AG04449 (cell line): ENCODE data around the gene RPSA.

Experiments used
- CTCF ChIA-PET: fragments of 350-600 bp; formaldehyde crosslinking; extraction: SDS; loops from one replicate; lab custom pipeline; 2021; ENCODE audit warnings: antibody characterized with exemption; lab: Yijun Ruan, JAX
- POLR2A ChIA-PET: fragments of 400-600, 350-600 bp; formaldehyde crosslinking; extraction: SDS; loops from one replicate; lab custom pipeline; 2020; ENCODE audit warnings: antibody characterized with exemption, inconsistent platforms; lab: Yijun Ruan, JAX
- DNase-seq: peaks from one replicate; pipeline ENCODE4 v3.0.0-alpha.2; 2010; ENCODE audit warnings: low read depth, low spot score
- H3K4me3 ChIP-seq: 2 replicates; pipeline ENCODE4 v1.5.1; 2011; ENCODE audit warnings: low read depth, mild to moderate bottlenecking, control low read depth, low read length
- CTCF ChIP-seq: IDR thresholded peaks from one replicate; pipeline ENCODE4 v1.5.1; 2011; ENCODE audit warnings: mild to moderate bottlenecking, moderate library complexity, low read length, control low read depth, inconsistent platforms; ENCODE audit not compliant: insufficient read depth; ENCODE audit errors: missing control alignments

RPSA gene

DNA sequence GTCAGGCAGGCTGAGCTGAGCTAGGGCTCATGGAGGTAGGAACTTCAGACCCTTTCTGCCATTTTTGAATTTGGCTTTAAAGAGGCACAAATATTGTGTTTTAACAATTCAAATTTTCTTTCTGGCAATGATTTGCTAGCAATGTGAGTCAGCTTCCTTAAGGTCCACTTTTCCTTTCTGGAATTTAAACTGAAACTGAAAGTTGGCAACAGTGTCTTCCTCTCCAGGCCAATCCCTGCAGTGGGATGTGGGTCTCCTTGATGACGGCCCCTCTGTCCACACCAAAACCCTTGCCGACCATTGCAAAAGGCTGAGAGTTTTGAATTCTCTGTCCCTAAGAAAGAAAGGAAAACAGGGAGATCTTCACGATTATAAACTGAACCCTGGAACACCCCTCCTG lies 27.1 kb downstream of the RPSA start:
- DNase-seq = peak; percentile 9
- ChIA-PET POLR2A (no interaction called here), CTCF (interaction anchor here (1.2 to 3.0 kb wide), 2 partner anchors 12 to 14 kb away, joined by 3 to 11 read pairs; no protein-coding TSS in a partner anchor)
- H3K4me3 ChIP-seq = no peak overlapping the region
- TF ChIP-seq CTCF = no peak

GRCh38 chr3:39434574-39434973 lies 28.1 kb downstream of the RPSA start:
- no peak for TF ChIP-seq CTCF
- ChIA-PET POLR2A (no interaction called here), CTCF (interaction anchor here (1.5 to 3.0 kb wide), 2 partner anchors 12 to 13 kb away, joined by 7 to 11 read pairs; no protein-coding TSS in a partner anchor)
- no peak overlapping the region for H3K4me3 ChIP-seq
- no peak for DNase-seq

DNA sequence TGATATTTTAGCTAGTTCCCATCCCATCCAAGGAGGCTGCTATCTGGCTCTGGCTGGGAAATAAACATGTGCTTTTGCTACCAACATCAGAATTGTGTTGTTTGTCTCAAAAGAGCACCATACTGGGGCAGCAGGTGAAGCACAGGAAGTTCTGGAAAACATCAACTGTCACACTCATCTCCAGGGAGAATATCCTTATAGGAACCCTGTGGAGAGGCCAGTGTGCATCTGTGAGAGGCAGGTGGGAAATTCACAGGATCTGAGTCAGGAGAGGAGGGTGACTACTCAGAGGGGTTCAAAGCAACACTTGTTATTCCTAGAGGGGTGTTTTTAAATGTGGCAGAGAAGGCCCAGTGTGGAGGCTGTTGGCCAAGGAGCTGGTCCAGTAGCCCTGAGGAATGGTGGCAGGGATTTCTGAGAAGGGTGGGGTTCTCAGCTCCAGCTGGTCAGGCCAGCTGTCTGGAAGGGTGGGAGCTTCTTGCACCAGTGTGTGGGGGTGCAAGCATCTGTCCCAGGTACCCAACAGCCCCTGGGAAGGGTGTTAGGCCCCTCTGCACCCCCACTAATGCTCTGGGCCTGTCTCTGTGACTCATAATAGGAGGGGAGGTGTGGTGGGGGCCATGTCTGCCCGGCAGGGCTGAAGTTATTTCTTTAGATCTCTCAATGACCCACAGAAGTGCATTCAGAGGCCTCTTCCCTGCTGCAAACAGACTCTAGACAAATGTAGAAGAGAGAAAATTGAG lies 28.7 kb downstream of the RPSA start:
- no peak overlapping the region for H3K4me3 ChIP-seq
- DNase-seq = no peak
- ChIA-PET POLR2A (no interaction called here), CTCF (interaction anchor here (1.5 to 3.0 kb wide), 2 partner anchors 11 to 13 kb away, joined by 7 to 11 read pairs; no protein-coding TSS in a partner anchor)
- TF ChIP-seq CTCF = no peak

DNA sequence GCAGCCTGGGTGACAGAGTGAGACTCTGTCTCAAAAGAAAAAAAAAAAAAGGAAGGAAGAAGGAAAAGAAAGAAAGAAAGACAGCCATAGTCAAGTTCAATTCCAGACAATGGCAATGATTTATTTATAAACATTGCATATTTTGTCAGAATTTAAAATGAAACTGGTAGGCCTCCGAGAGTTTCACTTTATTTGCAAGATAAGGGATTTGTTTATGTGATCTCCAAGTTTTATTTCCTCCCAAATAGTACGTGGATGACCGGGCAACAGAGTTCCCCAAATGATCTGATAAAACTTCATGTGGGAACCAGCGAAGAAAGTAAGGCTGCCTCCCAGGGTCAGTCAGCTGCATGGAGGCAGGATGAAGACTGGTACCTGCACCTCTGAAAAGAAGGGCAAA lies 32.4 kb downstream of the RPSA start:
- ChIA-PET POLR2A (no interaction called here), CTCF (interaction anchor here (1.2 to 2.6 kb wide), 3 partner anchors 9 to 60 kb away, joined by 3 to 15 read pairs (median 5); no protein-coding TSS in a partner anchor)
- DNase-seq = no peak
- H3K4me3 ChIP-seq = no peak overlapping the region
- TF ChIP-seq CTCF = no peak

DNA sequence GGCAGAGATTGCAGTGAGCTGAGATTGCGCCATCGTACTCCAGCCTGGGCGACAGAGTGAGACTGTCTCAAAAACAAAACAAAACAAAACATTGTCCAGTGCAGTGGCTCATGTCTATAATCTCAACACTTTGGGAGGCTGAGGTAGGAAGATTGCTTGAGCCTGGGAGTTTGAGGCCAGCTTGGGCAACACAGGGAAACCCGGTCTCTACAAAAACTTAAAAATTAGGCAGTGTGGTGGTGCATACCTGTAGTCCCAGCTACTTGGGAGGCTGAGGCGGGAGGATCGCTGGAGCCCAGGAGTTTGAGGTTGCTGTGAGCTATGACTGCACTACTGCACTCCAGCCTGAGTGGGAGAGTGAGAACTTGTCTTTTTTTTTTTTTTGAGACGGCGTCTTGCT lies 33.8 kb downstream of the RPSA start:
- H3K4me3 ChIP-seq = no peak overlapping the region
- CTCF ChIA-PET = interaction anchor here (1.2 to 2.6 kb wide), 3 partner anchors 8 to 58 kb away, joined by 3 to 15 read pairs (median 5); no protein-coding TSS in a partner anchor
- TF ChIP-seq CTCF = no peak
- POLR2A ChIA-PET = no interaction called here
- DNase-seq = no peak

DNA sequence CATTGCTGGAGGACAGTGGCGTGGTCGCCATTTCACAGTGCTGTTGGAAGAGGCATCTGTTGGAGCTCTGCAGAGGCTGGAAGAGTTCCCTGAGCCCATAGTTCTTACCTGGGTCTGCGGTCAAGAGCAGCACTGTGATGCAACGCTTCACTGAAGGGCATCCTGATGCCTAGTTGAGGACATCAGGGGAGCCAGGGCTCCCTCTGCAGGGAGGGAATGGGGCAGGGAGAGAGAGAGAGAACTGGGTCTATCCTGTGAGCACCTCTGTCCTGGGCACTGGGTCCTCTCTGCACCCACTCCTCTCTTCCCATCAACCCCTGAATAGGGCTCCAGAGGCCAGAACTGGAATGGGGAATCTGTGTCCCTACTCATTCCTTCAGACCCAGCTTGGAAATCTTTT lies 37.0 kb downstream of the RPSA start:
- no peak for DNase-seq
- no peak overlapping the region for H3K4me3 ChIP-seq
- CTCF ChIA-PET = no interaction called here
- POLR2A ChIA-PET = no interaction called here
- TF ChIP-seq CTCF = no peak
